ENCODE data around the gene ERAS.
"Not testable (repeated sequence)": the region's sequence is repeated elsewhere in the genome, so short reads cannot be mapped to it uniquely, and the experiment has no call there.

The ERAS gene

DNA sequence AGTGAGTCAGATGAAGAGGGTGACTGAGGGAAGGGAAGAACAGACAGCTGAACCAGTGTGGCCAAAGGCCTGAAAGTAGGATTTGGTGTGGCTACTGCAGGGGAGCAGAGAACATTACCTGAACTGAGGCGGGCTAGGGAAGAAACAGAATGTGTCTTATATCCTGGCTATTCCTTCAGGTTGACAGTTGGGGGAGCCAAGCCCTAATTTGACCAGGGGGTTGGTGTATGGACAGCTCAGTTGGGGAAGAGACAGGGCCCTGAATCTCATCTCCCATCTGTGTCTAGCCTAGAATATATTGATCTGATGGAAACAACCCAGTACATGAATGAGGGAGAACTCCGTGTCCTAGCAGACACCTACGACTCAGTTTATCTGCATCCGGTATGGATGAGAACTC, 20.2 kb upstream of the ERAS start:
- in situ Hi-C loops (cut with MboI; ENCODE audit: low sequenced_read_pairs) = no loop called here
- Histone ChIP-seq H3K27me3 (ENCODE audit: low read depth) (no peaks in the 10 kb centered on the region), H3K9me3 (no peaks in the 10 kb centered on the region), H3K4me1 (0 out of 2 replicates have a peak, but pooled peaks cover 3% of the 10 kb centered on the region), H3K4me3 (no peak overlapping the region), H3K36me3 (replicated peaks) (peaks cover 13% of the 10 kb centered on the region)
- DNase-seq (ENCODE audit: low spot score in 2 of 2) = no peak

DNA sequence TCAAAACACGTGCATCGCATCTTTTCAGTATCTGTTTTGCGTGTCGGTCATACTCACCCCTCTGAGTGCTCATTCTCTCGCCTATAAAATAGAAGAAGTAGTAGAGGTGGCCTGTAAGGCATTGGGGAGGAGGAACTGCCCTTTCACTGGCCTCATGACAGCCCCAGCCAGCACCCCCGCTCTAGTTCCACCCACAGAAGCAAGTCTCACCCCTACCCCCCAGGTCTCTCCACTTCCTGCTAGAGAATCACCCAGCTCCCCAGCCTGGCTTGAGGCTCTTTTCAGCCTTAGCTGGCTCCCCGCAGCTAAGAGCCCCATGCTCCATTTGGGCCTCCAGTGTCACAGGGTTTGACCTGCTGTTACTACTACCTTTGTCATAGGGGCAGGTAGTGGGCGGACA, 12.7 kb upstream of the ERAS start:
- Histone ChIP-seq H3K36me3 (replicated peaks) (peaks cover 14% of the 10 kb centered on the region), H3K27me3 (ENCODE audit: low read depth) (no peaks in the 10 kb centered on the region), H3K4me3 (no peak overlapping the region), H3K9me3 (no peaks in the 10 kb centered on the region), H3K4me1 (no peaks in the 10 kb centered on the region)
- no peak for DNase-seq (ENCODE audit: low spot score in 2 of 2)
- in situ Hi-C loops (cut with MboI; ENCODE audit: low sequenced_read_pairs) = no loop called here

DNA sequence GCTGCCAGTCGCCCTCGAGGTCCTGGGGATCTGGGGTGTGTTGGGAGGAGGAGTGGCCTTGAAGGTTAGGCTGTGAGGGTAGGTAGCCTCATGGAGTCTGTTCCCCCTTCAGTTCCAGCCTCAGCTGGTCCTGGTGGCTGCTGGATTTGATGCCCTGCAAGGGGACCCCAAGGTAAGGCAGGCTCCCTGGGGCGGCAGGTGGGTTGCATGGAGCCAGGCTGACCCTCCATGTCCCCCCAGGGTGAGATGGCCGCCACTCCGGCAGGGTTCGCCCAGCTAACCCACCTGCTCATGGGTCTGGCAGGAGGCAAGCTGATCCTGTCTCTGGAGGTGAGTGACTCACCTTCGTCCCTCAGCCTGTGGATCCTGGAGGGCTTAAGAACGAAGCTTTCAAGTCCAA, 11.6 kb upstream of the ERAS start:
- no peak for DNase-seq (ENCODE audit: low spot score in 2 of 2)
- H3K36me3 ChIP-seq (replicated peaks) = peaks cover 14% of the 10 kb centered on the region
- in situ Hi-C loops (cut with MboI; ENCODE audit: low sequenced_read_pairs) = no loop called here
- no peaks in the 10 kb centered on the region for H3K4me1 ChIP-seq
- H3K4me3 ChIP-seq = no peak overlapping the region
- no peaks in the 10 kb centered on the region for H3K27me3 ChIP-seq (ENCODE audit: low read depth)
- H3K9me3 ChIP-seq = no peaks in the 10 kb centered on the region

DNA sequence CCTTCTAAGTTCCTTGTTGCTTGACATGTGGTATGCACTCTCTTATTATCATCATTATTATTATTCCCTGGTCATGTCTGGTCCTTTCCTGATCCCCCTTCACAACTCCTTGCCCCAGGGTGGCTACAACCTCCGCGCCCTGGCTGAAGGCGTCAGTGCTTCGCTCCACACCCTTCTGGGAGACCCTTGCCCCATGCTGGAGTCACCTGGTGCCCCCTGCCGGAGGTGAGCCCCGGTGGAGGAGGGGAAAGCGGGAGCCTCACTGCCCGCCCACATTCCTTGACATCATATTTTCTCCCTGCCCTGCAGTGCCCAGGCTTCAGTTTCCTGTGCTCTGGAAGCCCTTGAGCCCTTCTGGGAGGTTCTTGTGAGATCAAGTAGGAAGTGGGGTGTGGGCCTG, 11.0 kb upstream of the ERAS start:
- H3K4me3 ChIP-seq = no peak overlapping the region
- no peaks in the 10 kb centered on the region for H3K27me3 ChIP-seq (ENCODE audit: low read depth)
- H3K9me3 ChIP-seq = no peaks in the 10 kb centered on the region
- H3K36me3 ChIP-seq (replicated peaks) = peaks cover 14% of the 10 kb centered on the region
- no peaks in the 10 kb centered on the region for H3K4me1 ChIP-seq
- no peak for DNase-seq (ENCODE audit: low spot score in 2 of 2)
- in situ Hi-C loops (cut with MboI; ENCODE audit: low sequenced_read_pairs) = no loop called here

DNA sequence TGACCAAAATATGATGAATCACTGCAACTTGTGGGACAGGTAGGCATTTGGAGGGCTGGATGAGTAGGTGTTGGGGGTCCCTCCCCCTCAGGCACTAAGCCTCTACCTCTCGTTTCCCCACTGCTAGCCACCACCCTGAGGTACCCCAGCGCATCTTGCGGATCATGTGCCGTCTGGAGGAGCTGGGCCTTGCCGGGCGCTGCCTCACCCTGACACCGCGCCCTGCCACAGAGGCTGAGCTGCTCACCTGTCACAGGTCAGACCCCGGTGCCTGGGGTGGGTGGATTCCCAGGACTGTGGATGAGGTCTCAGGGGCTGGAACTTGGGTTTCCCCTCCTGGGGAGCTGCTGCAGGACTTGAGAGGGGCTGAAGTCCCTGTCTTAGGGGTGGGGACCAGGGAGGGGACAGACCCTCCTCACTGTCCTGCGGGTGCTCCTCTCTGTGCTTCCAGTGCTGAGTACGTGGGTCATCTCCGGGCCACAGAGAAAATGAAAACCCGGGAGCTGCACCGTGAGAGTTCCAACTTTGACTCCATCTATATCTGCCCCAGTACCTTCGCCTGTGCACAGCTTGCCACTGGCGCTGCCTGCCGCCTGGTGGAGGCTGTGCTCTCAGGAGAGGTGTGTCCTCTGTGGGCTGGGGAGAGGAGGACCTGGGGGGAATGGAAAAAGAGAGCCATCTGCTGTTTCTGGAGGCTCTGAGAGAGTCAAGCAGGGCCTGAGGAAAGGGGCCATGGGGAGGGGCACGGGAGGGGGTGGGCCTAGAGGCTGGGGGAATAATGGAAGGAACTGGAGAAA, 10.1 kb upstream of the ERAS start:
- Histone ChIP-seq H3K4me3 (no peak overlapping the region), H3K36me3 (replicated peaks) (peaks cover 14% of the 10 kb centered on the region), H3K4me1 (no peaks in the 10 kb centered on the region), H3K9me3 (no peaks in the 10 kb centered on the region), H3K27me3 (ENCODE audit: low read depth) (no peaks in the 10 kb centered on the region)
- DNase-seq (ENCODE audit: low spot score in 2 of 2) = no peak
- in situ Hi-C loops (cut with MboI; ENCODE audit: low sequenced_read_pairs) = no loop called here

DNA sequence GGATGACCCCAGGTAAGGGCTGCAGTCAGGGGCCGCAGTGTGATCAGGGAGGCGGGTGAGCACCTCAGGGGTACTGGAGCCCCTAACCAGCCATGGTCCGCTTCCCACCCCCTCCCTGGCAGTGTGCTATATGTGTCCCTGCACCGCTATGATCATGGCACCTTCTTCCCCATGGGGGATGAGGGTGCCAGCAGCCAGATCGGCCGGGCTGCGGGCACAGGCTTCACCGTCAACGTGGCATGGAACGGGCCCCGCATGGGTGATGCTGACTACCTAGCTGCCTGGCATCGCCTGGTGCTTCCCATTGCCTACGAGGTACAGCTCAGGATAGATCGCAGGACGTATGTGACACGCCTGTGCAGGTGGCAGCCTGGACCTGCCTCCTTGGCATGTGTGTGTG, 8.2 kb upstream of the ERAS start:
- DNase-seq (ENCODE audit: low spot score in 2 of 2) = no peak
- H3K4me1 ChIP-seq = no peaks in the 10 kb centered on the region
- H3K27me3 ChIP-seq (ENCODE audit: low read depth) = no peaks in the 10 kb centered on the region
- in situ Hi-C loops (cut with MboI; ENCODE audit: low sequenced_read_pairs) = no loop called here
- no peaks in the 10 kb centered on the region for H3K9me3 ChIP-seq
- H3K36me3 ChIP-seq (replicated peaks) = peaks cover 16% of the 10 kb centered on the region
- H3K4me3 ChIP-seq = no peak overlapping the region

DNA sequence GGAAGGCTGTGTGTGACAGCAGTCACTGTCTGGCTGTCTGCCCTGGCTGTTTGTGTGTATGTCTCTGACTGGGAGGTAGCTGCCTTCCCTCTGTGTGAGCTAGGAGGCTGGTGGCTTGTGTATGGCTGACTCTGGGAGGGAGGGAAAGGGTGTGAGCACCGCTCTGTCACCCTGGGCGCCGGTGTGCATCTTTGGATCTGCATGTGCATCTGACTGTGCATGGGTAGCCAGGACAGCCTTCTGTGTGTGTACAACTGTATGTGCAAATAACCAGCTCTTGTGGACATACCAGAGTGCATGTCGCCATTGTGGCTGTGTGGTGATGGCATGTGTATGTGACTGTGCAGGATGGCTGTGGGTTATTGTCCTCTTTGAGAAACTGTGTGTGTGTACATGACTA, 7.4 kb upstream of the ERAS start:
- no peaks in the 10 kb centered on the region for H3K9me3 ChIP-seq
- H3K36me3 ChIP-seq (replicated peaks) = peaks cover 20% of the 10 kb centered on the region
- no peak for DNase-seq (ENCODE audit: low spot score in 2 of 2)
- H3K4me3 ChIP-seq = no peak overlapping the region
- no peaks in the 10 kb centered on the region for H3K4me1 ChIP-seq
- no peaks in the 10 kb centered on the region for H3K27me3 ChIP-seq (ENCODE audit: low read depth)
- in situ Hi-C loops (cut with MboI; ENCODE audit: low sequenced_read_pairs) = no loop called here

DNA sequence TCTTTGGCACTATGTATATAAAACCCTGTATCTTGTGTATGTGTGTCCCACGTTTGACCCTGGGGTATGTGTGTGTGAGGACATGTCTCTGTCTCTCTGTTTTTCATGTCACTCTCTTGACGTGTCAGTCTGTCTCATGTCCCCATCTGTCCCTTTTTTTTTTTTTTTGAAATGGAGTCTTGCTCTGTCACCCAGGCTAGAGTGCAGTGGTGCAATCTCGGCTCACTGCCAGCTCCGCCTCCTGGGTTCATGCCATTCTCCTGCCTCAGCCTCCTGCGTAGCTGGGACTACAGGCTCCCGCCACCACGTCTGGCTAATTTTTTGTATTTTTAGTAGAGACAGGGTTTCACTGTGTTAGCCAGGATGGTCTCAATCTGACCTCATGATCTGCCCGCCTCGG, 6.9 kb upstream of the ERAS start:
- in situ Hi-C loops (cut with MboI; ENCODE audit: low sequenced_read_pairs); H3K9me3 ChIP-seq; H3K4me1 ChIP-seq; H3K4me3 ChIP-seq; DNase-seq (ENCODE audit: low spot score in 2 of 2); H3K27me3 ChIP-seq (ENCODE audit: low read depth): not testable (repeated sequence)
- peaks cover 21% of the 10 kb centered on the region for H3K36me3 ChIP-seq (replicated peaks)

DNA sequence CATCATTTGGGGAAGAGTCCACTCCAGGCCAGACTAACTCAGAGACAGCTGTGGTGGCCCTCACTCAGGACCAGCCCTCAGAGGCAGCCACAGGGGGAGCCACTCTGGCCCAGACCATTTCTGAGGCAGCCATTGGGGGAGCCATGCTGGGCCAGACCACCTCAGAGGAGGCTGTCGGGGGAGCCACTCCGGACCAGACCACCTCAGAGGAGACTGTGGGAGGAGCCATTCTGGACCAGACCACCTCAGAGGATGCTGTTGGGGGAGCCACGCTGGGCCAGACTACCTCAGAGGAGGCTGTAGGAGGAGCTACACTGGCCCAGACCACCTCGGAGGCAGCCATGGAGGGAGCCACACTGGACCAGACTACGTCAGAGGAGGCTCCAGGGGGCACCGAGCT, 3.3 kb upstream of the ERAS start:
- Histone ChIP-seq H3K4me1 (no peaks in the 10 kb centered on the region), H3K27me3 (ENCODE audit: low read depth) (no peaks in the 10 kb centered on the region), H3K4me3 (no peak overlapping the region), H3K36me3 (replicated peaks) (peaks cover 12% of the 10 kb centered on the region), H3K9me3 (no peaks in the 10 kb centered on the region)
- in situ Hi-C loops (cut with MboI; ENCODE audit: low sequenced_read_pairs) = no loop called here
- no peak for DNase-seq (ENCODE audit: low spot score in 2 of 2)

DNA sequence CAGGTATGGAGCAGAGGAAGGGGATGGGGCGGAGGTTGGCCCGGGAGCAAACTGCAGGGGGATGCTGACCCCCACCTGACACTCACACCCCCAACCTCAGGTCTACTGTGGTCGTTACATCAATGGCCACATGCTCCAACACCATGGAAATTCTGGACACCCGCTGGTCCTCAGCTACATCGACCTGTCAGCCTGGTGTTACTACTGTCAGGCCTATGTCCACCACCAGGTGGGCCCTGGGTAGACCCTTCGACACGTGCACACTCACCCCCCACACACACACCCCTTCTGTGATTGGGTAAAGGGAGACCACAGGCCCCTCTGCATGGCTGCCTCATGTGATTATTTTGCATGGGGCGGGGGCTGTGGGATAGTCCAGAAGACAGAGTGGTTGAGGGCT, 2.2 kb upstream of the ERAS start:
- in situ Hi-C loops (cut with MboI; ENCODE audit: low sequenced_read_pairs) = no loop called here
- Histone ChIP-seq H3K36me3 (replicated peaks) (peaks cover 7% of the 10 kb centered on the region), H3K27me3 (ENCODE audit: low read depth) (no peaks in the 10 kb centered on the region), H3K4me3 (no peak overlapping the region), H3K9me3 (no peaks in the 10 kb centered on the region), H3K4me1 (no peaks in the 10 kb centered on the region)
- DNase-seq (ENCODE audit: low spot score in 2 of 2) = no peak

DNA sequence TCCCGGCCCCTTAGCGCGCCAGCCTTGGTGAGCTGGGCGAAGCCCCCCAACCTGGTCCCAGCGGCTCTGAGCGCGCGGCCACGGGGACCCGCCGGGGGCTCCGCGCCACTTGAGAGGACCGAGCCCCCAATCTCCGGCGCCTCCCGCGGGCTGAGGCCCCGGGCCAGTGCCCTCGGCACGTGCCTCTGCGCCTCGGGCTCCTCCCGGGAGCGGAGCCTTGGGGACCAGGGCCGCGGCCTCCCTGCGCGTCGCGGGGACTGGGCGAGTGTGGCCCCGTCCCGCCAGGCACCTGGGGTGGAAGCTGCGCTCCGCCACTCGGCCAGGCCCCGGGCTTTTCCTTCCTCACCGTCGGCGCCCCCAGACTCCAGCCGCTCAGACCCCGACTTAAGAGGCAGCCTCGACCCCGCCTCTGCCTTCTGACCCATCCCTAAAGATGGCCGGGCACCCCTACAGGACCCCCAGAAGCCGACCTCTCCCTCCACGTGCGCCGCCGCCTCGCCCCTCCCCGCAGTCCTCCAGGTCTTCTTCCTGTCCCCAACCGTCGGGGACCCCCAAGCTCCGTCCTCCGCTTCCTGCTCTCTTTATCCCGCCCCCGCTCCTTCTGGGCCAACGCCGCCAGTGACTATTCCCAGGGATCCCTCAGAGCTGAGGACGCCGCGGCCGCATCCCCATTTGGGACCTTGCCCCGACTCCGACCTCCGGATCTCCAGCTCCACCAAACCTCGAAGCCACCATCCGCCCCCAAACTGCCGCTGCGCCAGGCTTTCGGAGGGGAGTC, 752 bp downstream of the ERAS start:
- H3K36me3 ChIP-seq (replicated peaks) = peaks cover 5% of the 10 kb centered on the region
- H3K4me1 ChIP-seq = no peaks in the 10 kb centered on the region
- H3K27me3 ChIP-seq (ENCODE audit: low read depth) = no peaks in the 10 kb centered on the region
- in situ Hi-C loops (cut with MboI; ENCODE audit: low sequenced_read_pairs) = no loop called here
- DNase-seq (ENCODE audit: low spot score in 2 of 2) = no peak
- H3K4me3 ChIP-seq = no peak overlapping the region
- H3K9me3 ChIP-seq = no peaks in the 10 kb centered on the region

DNA sequence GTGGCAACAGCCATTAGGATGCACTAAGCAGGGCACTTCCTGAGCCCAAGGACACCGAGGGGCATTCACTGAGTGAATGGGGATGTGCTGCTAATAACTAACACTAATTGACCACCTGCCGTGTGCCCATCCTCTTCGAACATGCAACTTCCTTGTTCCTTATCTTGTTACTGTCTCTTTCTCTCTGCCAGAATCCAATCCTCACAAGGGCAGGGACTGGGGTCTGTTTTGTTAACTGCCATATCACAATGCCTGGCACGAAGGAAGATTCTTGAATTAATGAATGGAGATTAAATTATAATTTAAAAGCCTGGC, 1.3 kb downstream of the ERAS start:
- in situ Hi-C loops (cut with MboI; ENCODE audit: low sequenced_read_pairs) = no loop called here
- Histone ChIP-seq H3K36me3 (replicated peaks) (peaks cover 5% of the 10 kb centered on the region), H3K4me1 (no peaks in the 10 kb centered on the region), H3K4me3 (no peak overlapping the region), H3K9me3 (no peaks in the 10 kb centered on the region), H3K27me3 (ENCODE audit: low read depth) (no peaks in the 10 kb centered on the region)
- no peak for DNase-seq (ENCODE audit: low spot score in 2 of 2)

DNA sequence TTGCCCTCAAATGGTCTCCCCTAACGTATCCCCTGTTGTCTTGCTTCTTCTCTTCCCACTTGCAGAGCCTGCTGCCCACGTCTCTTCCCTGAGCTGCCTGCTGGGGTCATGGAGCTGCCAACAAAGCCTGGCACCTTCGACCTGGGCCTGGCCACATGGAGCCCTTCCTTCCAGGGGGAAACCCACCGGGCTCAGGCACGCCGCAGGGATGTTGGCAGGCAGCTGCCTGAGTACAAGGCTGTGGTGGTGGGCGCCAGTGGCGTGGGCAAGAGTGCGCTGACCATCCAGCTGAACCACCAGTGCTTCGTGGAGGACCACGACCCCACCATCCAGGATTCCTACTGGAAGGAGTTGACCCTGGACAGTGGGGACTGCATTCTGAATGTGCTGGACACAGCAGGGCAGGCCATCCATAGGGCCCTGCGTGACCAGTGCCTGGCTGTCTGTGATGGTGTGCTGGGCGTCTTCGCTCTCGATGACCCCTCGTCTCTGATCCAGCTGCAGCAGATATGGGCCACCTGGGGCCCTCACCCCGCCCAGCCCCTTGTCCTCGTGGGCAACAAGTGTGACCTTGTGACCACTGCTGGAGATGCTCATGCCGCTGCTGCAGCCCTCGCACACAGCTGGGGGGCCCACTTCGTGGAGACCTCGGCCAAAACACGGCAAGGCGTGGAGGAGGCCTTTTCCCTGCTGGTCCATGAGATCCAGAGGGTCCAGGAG, 2.9 kb downstream of the ERAS start:
- no peaks in the 10 kb centered on the region for H3K4me1 ChIP-seq
- H3K27me3 ChIP-seq (ENCODE audit: low read depth) = 0 out of 2 replicates have a peak, but pooled peaks cover 2% of the 10 kb centered on the region
- no peak overlapping the region for H3K4me3 ChIP-seq
- DNase-seq (ENCODE audit: low spot score in 2 of 2) = no peak
- in situ Hi-C loops (cut with MboI; ENCODE audit: low sequenced_read_pairs) = no loop called here
- H3K36me3 ChIP-seq (replicated peaks) = no peaks in the 10 kb centered on the region; the same call in 1 of the 2 replicates
- H3K9me3 ChIP-seq = no peaks in the 10 kb centered on the region
